Hematopoietic multipotent progenitor cell treated with erythropoietin and hydrocortisone succinate and interleukin-3 and kit ligand, for 6 days (in vitro differentiated cells): ENCODE data around the gene CD320.
"Not testable (repeated sequence)": the region's sequence is repeated elsewhere in the genome, so short reads cannot be mapped to it uniquely, and the experiment has no call there.

Experiments used
- DNase-seq: peaks from one replicate; pipeline ENCODE4 v3.0.0-alpha.2; 2015

The CD320 gene

DNA sequence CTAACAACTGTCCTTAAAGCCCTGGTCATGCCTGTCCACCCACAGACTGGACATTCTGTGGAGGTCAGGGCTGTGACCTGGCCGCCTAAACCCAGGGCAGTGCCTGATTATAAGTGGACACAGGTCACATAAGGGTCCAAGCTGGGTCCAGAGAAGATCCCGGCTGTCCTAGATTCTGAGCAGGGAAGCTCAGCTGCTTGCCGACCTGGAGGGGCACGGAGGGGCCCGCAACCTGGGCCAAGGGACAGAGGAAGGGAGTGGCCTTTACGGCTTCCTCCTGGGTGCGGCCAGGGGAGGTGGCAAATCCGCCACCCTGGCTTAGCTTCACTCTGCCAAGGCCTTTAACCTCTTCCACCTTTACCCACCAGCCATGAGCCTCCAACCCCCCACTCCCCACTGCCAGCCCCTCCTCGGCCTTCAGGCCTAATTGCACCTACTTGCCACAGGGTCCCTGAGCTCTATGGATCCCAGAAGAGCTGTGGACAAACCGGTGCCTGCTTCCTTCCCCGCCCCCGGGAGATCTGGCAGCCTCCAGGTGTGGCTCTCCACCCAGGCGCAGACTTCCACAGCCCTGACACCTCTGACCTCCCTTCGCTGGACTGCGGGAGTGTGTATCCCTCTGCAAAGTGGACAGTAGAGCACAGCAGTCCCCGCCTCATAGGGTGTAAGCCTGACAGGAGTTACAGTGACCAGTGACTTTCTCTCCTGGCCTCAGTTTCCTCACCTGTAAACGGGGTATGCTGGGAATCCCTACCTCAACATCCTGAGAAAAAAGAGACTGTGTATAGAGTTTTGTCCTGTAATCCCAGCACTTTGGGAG is 1.7 kb downstream of the CD320 start:
- DNase-seq: no peak

DNA sequence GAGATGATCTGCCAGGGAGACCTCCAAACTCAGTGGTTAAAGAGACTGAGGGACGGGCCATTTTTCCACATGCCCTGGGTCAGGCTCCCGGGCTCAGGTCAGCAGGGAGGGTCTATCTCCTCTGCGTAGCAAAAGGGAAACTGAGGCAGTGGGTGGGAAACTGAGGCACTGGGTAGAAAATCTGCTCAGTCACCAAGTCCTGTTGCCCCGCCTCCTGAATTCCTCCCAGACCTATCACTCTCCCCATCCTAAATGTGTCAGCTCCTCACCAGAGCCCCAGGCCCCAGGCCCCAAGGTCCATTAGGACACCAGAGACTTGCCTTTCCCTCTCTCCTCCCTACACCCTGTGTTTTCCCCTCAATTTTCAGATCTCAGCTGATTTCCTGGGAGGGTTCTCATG is 2.4 kb downstream of the CD320 start:
- no peak for DNase-seq

DNA sequence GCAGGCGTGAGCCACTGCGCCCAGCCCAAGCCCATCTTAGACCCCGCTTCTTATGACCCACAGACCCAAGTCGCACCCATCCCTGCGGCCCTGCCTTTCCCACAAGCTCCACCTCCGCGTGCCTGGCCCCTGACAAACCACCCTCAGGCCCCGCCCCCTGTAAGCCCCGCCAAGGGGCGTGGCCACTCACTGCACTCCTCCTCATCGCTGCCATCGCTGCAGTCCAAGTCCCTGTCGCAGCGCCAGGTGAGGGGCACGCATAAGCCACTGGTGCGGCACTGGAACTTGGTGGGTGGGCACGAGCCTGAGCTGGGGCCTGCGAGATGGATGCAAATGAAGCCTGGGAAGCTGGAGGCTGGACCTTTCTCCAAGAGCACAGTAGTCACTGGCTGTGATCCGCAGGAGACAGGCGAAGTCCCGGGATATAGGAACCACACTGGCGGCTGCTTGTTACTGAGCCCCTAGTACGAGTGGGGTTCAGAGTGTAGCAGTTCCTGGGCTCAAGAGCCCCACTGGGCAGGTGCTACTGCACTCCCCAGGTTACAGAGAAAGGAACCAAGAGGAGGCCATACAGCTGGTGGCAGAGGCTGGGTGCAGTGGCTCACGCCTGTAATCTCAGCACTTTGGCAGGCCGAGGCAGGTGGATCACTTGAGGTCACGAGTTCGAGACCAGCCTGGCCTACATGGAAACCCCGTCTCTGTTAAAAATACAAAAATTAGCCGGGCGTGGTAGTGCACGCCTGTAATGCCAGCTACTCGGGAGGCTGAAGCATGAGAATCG is 3.1 kb downstream of the CD320 start:
- DNase-seq: peak; percentile 61

DNA sequence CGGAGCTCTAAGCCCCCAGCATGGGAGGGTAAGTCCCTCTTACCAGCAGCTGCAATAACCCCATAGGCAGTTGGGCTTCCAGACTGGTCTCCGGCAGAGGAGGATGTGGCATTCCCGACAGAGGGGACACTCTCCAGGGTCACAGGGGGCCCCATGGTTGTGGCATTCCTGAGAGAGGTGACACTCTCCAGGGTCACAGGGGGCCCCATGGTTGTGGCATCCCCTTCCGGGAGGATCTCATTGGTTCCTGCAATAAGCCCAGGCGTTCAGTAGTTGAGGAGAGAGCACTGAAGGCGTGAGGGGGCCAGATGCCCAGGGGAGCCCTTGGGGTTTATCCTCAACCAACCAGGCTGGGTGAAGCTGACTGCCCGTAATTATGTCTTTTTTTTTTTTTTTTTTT is 5.4 kb downstream of the CD320 start:
- DNase-seq: no peak

DNA sequence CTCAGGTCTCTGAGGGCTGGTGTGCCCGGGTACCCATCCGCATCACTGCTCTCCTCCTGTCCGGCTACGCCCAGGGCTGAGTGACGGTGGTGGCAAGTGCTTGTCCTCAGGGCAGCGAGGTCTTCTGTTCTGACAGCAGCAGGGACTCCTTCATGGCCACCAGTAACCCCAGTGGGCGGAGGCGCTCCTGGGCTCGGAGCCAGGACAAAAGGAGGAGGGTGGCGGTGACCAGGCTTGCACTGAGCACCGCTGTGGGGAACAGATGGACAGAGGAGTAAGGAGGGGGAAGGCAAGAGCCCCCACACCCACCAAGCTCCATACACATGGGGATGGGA is 5.8 kb downstream of the CD320 start:
- peak; percentile 51 for DNase-seq

DNA sequence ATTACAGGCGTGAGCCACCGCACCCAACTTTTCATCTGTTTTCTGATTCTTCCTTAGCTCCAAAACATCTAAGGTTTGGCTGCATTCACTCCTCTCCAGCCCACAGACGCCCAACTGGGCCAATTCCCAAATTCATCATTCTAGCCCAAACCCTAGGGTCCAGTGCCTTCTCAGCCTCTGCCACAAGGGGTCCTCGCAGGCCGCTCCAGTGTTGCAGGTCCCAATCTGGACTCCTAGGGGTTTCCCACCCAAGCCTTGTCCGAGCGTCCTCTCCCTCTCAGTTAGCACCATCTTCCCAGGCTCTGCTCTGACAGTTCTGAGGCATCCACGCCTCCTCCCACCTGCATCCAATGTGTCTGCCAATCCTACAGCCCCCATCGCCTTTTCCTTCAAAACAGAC is 16.8 kb downstream of the CD320 start:
- not testable (repeated sequence) for DNase-seq

DNA sequence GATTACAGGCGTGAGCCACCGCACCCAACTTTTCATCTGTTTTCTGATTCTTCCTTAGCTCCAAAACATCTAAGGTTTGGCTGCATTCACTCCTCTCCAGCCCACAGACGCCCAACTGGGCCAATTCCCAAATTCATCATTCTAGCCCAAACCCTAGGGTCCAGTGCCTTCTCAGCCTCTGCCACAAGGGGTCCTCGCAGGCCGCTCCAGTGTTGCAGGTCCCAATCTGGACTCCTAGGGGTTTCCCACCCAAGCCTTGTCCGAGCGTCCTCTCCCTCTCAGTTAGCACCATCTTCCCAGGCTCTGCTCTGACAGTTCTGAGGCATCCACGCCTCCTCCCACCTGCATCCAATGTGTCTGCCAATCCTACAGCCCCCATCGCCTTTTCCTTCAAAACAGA is 31.6 kb downstream of the CD320 start:
- DNase-seq: not testable (repeated sequence)

DNA sequence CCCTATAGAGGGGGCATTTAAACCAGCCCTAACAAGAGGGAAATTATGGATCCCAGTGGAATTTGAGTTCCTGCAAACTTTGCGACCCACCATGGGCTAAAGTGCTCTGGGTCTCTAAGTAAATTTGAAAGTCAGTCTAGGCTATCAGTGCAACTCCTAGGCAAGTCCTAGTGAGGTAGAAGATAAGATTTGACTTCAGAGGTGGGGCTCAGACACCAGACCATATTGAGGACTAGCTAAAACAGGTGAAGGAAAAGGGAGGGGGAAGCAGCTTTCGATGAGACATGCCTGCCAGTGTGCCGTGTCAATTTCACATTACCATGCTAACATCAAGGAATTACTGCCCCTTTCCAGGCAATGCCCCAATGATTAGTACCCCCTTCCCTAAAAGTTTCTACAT is 38.4 kb downstream of the CD320 start:
- no peak for DNase-seq

DNA sequence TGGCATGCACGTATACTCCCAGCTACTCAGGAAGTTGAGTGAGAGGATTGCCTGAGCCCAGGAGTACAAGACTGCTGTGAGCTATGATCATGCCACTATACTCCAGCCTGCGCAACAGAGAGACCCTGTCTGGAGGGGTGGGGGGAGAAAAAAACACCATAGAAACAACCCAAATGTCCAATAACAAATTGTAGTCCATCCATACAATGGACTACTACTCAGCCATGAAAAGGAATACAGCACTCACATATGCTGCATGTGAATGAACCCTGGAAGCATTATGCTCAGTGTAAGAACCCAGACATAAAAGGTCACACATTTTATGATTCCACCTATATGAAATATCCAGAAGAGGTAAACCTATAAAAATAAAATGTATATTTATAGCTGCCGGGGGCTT is 42.3 kb downstream of the CD320 start:
- DNase-seq: no peak

DNA sequence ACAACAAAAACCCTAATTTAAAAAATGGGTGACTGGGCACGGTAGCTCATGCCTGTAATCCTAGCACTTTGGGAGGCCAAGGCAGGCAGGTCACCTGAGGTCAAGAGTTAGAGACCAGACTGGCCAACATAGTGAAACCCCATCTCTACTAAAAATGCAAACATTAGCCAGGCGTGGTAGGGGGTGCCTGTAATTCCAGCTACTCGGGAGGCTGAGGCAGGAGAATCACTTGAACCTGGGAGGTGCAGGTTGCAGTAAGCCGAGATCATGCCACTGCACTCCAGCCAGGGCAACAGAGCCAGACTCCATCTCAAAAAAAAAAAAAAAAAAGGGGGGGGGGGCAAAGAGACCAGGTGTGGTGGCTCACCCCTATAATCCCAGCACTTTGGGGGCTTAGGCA is 43.9 kb downstream of the CD320 start:
- DNase-seq: not testable (repeated sequence)

DNA sequence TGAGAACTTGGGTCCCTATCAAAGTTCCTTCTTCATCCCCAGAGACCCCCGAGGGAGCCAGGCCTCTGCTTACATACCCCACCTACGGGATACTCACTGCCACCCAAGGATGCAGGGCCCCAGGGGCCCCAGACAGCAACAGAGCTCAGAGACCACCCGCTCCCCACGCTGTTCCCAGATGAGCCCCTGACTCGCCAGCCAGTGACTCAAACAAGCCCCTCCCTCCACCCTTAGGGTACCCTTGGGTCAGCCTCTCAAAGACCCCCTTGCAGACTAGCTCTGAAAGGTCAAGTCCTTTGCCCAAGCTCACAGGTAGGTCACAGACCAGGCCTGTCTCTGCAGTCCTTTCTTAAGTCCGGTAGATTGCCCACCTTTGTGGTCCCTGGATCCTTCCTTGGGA is 45.7 kb downstream of the CD320 start:
- no peak for DNase-seq

DNA sequence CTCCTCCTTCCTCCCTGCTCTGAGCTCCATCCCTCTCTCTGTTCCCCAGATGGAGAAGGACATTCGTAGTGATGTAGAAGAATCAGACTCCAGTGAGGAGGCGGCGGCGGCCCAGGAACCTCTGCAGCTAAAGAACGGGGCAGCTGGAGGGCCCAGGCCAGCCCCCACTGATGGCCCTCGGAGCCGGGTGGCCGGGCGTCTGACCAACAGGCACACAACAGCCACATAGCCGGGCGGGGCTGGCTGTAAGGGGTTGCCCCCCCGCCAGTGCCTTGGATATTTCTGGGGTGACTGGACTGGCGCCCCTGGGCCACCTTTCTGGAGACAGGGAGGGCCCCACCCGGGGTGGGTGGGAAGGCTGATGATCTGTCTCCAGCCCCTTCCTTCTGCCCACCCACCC is 46.3 kb downstream of the CD320 start:
- DNase-seq: no peak

DNA sequence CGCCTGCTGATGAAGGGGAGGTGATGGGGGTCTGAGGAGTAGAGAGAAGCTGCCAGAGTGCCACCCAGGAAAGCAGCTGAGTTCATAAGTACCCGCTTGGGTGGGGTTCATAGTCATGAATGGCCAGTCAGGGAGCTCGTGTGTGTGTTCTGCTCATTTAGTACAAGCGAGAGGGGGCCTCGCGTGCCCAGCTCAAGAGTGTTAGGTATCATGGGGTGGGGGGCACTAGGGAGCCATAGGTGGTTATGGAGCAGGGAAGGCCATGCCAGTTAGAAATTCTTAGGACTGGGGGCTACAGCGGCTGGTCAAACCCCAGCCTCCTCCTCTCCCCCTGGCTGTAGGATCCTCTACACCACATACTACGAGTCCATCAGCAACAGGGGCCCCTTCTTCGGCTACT is 46.8 kb downstream of the CD320 start:
- no peak for DNase-seq

DNA sequence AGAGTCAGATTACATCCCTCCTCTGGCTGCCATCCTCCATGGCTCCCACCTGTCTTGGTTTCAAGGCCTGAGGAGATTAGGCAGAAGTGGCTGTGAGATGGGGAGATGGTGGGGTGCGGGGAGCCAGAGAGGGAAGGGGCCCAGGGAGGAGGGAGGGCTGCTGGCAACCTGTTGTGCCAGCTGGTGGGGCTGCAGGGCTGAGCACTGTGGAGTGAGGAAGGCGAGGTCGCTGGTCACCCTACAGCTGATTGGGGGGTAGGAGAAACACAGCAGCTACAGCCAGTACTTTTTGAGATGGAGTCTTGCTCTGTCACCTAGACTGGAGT is 48.3 kb downstream of the CD320 start:
- DNase-seq: no peak

DNA sequence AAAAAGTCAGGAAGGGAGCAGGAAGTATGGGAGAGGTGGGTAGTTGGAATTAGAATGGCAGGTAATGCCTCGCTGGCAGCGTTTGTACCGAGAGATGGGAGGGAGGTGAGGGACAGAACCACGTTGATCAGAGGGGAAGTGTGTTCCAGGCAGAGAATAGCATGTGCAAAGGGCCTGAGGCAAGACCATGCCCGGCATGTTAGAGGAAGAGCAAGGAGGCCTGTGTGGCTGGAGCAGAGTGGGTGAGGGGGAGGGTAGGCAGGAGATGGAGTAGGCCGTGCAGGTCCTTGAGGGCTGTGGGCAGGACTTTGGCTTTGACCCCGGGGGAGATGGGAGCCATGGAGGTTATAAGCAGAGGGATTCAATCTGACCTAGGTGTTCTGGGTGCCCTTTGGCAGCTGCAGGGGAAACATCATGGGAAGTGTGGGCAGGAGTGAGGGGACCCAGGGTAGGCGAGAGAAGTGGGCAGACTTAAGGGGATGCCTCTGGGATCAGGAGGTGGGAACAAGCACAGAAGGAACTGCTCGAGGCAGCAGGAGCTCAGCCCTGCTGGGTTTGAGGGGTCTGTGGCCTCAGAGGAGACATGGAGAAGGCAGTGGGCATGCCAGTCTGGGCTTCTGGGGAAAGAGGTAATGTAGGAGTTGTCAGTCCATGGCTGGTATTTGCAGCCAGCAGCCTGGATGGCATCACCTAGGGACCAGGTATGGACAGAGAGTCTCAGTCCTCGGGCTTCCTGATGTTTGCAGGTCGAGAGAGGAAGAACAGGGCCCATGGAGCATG is 48.8 kb downstream of the CD320 start:
- no peak for DNase-seq

DNA sequence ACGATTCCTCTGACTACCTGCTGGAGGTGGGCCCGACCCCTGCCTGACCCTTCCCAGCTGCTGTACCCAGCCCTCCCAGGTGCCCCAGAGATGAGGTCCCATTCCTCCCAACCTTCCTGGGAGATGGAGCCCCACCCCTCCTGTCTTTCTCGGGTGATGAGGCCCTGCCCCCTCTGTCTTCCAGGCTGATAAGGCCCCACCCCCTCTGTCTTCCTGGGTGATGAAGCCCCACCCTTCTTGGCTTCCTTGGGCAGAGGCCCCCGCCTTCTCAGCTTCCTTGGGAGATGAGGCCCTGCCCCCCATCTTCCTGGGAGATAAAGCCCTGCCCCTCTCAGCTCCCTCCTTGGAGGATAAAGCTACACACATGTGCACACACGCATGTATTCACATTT is 51.1 kb downstream of the CD320 start:
- peak; percentile 71 for DNase-seq

DNA sequence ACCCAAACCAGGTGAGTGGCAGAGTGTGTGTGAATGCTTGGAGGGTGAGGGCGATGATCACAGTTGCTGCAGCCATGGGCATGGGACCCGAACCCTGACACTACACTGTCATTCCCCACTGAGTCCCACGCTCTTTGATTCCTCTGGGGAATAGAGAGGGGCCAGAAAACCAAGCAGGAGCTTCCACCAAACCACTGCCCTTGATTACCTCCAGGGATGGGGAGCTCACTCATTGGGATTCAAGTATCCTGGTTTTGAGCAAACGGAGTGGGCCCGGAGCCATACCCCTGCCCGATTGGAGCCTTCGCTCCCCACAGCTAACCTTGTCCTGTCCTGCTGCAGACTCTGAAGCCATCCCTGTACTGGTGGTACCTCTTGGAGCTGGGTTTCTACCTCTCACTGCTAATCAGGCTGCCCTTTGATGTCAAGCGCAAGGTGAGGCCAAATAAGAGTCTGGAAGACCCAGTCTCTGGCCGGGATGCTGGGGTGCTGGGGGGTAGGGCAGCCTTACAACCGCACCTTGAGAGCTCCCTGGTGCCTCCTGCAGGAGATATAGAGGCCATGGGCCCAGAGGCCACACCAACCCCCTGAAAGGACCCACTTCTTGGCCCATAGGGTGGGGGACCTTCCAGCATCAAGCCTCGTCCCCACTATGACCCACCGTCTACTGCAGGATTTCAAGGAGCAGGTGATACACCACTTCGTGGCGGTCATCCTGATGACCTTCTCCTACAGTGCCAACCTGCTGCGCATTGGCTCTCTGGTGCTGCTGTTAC is 51.7 kb downstream of the CD320 start:
- no peak for DNase-seq

DNA sequence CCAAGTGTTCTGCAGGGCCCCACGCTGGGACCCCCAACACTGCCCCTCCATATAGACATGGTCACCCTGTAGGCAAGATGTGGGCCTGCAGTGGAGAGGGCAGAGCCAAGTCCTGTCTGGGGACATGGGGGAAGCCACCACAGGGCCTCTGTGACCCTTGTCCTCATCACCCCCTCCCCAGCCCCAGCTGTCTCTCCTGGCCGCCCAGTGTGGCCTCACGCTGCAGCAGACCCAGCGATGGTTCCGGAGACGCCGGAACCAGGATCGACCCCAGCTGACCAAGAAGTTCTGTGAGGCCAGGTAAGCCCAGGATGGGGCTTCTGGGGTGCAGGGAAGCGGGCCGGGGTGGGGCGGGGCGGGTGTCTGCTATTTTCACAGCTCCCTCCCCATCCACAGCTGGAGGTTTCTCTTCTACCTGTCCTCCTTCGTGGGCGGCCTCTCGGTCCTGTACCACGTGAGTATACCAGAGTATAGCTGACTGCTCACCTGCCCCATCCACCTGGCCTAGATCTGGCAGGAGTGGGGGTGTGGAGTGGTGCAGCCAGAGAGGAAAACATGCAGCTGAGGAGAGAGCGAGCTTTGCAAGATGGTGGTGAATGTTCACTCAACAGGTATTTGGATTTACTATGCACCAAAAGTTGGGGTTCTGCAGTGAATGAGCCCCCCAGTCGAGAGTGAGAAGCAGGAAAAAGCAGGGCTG is 52.6 kb downstream of the CD320 start:
- no peak for DNase-seq

DNA sequence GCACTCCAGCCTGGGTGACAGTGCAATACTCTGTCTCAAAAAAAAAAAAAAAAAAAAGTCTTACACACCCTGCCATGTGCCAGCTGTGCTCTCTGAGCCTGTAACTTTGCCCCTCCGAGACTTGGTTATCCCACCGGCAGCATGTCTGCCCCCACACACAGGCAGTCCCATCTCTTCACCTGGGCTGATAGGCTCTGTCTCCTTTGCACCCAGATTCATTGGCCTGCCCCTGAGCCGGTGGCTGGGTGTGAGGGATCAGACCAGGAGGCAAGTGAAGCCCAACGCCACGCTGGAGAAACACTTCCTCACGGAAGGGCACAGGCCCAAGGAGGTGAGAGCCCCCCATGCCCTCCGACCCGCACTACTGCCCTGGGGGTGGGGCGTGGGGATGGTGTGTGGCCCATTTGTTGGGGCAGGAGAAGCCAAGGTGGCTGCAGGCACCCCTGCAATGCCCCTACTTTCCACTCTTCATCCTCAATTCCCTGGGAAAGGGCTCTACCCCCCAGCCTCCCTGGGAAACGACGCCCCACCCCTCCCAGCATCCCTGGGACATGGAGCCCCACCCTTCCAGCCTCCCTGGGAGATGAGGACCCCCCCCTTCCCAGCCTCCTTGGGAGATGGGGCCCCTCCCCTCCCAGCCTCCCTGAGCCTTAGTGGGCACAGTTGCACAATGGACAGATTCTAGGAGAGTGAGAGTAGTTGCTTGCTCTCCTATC is 53.7 kb downstream of the CD320 start:
- no peak for DNase-seq

DNA sequence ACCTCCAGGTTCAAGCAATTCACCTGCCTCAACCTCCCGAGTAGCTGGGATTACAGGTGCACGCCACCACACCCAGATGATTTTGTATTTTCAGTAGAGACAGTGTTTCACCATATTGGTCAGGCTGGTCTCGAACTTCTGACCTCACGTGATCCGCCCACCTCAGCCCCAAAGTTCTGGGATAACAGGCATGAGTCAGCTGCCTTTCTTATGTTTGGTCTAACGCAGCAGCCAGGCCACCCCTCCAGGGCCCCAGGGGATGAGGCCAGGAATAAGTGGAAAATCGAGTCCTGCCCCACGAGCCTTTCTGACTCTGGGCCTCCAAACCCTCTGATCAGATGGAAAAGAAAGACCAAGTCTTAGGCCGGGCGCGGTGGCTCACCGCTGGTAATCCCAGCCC is 54.5 kb downstream of the CD320 start:
- no peak for DNase-seq

DNA sequence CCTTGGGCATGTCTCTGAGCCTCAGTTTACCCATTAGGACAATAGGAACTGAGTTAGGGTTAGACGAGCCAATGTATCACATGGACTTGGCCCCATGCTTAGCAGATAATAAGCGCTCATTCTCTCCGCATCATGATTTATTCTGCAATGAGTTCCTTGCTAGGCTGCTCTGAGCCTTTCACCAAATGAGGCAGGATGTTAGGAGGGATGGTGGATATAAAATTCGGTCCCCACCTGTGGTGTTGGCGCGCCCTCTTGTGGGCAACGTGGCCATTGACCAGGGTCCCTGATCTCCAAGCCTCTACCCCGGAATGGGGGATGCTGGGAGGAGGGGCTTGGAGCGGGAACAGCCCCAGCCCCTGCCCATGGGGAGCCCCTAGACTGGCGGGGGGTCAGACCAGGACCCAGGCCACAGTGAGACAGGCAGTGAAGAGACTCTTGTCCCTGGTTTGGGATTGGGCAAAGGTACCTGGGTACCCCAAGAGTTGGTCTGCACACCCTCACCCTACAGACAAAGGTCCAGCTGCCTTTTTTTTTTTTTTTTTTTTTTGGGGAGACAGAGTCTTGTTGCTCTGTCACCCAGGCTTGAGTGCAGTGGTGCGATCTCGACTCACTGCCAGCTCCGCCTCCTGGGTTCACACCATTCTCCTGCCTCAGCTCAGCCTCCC is 55.1 kb downstream of the CD320 start:
- DNase-seq: peak; percentile 91
